Stomach (tissue), 4 donors: ENCODE data around the gene DYDC2.

Experiments
- CTCF ChIP-seq, 7 experiments: fragments of 450-650 bp in 4 of 7; fragments of 200-600 bp in 3 of 7; sonication (generic) in 3 of 7; IDR thresholded peaks; one replicate each; pipeline ENCODE4 v1.5.1; 2016 to 2019; ENCODE audit warnings: antibody characterized with exemption in 7 of 7, control low read depth in 2 of 7, mild to moderate bottlenecking in 1 of 7
- POLR2A ChIP-seq, 4 donors: fragments of 450-650 bp; IDR thresholded peaks; one replicate each; pipeline ENCODE4 v1.6.1; 2016; ENCODE audit warnings: antibody characterized with exemption in 4 of 4, control low read depth in 2 of 4, mild to moderate bottlenecking in 1 of 4, moderate library complexity in 1 of 4

GRCh38 chr10:80380185-80380584 lies 23.6 kb downstream of the DYDC2 start:
- TF ChIP-seq CTCF (IDR thresholded peaks at IDR 0.05) = no peak
- no peak for TF ChIP-seq POLR2A (IDR thresholded peaks at IDR 0.05)
